PC-9 (cell line): ENCODE measurements around the gene S100A7.

ENCODE experiments used
- EZH2 ChIP-seq: fragments of 200-600 bp; sonication (generic); IDR thresholded peaks from 2 replicates; pipeline ENCODE4 v1.8.0; 2017; ENCODE audit warnings: antibody characterized with exemption, low read depth
- TF ChIP-seq, protein P1 (sequence below): fragments of 200-600 bp; sonication (generic); conservative IDR thresholded peaks from 2 replicates; pipeline ENCODE4 v1.6.1; 2017; ENCODE audit warnings: mixed run types, antibody characterized with exemption, mild to moderate bottlenecking, moderate library complexity

DNA sequence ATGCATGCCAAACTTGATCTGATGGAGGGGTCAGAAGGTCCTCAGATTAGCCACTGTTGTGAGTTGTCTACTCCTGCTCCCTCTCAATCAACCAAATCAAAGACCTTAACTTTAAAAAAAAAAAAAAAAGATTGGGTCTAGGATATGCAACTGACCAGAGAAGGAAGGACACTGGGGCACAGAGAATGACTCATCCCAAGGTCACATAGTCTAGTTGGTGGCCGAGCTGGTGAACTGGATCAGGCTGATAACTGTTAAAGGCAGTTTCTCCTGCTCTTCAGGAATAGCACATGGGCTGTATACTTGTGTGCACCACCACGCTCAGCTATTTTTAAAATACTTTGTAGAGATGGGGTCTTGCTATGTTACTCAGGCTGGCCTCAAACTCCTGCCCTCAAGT, 14.8 kb upstream of the S100A7 start:
- TF ChIP-seq, protein P1, sequence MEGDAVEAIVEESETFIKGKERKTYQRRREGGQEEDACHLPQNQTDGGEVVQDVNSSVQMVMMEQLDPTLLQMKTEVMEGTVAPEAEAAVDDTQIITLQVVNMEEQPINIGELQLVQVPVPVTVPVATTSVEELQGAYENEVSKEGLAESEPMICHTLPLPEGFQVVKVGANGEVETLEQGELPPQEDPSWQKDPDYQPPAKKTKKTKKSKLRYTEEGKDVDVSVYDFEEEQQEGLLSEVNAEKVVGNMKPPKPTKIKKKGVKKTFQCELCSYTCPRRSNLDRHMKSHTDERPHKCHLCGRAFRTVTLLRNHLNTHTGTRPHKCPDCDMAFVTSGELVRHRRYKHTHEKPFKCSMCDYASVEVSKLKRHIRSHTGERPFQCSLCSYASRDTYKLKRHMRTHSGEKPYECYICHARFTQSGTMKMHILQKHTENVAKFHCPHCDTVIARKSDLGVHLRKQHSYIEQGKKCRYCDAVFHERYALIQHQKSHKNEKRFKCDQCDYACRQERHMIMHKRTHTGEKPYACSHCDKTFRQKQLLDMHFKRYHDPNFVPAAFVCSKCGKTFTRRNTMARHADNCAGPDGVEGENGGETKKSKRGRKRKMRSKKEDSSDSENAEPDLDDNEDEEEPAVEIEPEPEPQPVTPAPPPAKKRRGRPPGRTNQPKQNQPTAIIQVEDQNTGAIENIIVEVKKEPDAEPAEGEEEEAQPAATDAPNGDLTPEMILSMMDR = no peak
- no peak for TF ChIP-seq EZH2
